Endothelial cell of umbilical vein (primary cell): ENCODE measurements around the gene NGEF.

Experiments used
- CTCF ChIP-seq, 2 donors: IDR thresholded peaks; 1 replicate in 1 of 2; 2 replicates in 1 of 2; pipeline ENCODE4 v1.5.1; 2011; ENCODE audit warnings: low read length in 2 of 2, mild to moderate bottlenecking in 2 of 2, moderate library complexity in 2 of 2, control low read depth in 1 of 2, inconsistent platforms in 1 of 2, low read depth in 1 of 2; ENCODE audit not compliant: insufficient read depth in 1 of 2; ENCODE audit errors: extremely low read depth in 1 of 2
- EZH2 ChIP-seq: IDR thresholded peaks from 2 replicates; pipeline ENCODE4 v1.6.1; 2012; ENCODE audit warnings: borderline replicate concordance, low read depth, mild to moderate bottlenecking, moderate library complexity, low read length, inconsistent platforms; ENCODE audit not compliant: severe bottlenecking
- FOS ChIP-seq: IDR thresholded peaks from 2 replicates; pipeline ENCODE4 v1.6.1; 2011; ENCODE audit warnings: mild to moderate bottlenecking, low read length, moderate library complexity, borderline replicate concordance; ENCODE audit not compliant: insufficient read depth
- GATA2 ChIP-seq: IDR thresholded peaks from 2 replicates; pipeline ENCODE4 v1.7.0; 2011; ENCODE audit warnings: low read depth, mild to moderate bottlenecking, moderate library complexity, mixed read lengths, low read length; ENCODE audit not compliant: insufficient read length, insufficient read depth
- JUN ChIP-seq: IDR thresholded peaks from 2 replicates; pipeline ENCODE4 v1.6.1; 2011; ENCODE audit warnings: borderline replicate concordance, low read depth; ENCODE audit not compliant: insufficient read length, insufficient read depth
- MAX ChIP-seq: IDR thresholded peaks from 2 replicates; pipeline ENCODE4 v1.6.1; 2011; ENCODE audit not compliant: insufficient read depth, insufficient read length
- MYC ChIP-seq: IDR thresholded peaks from one replicate; pipeline ENCODE4 v1.6.1; 2011; ENCODE audit warnings: mild to moderate bottlenecking, low read depth, low read length
- POLR2A ChIP-seq: IDR thresholded peaks from 2 replicates; pipeline ENCODE4 v1.6.1; 2012; ENCODE audit warnings: low read depth, mild to moderate bottlenecking, control low read depth, low read length
- POLR2AphosphoS5 ChIP-seq: IDR thresholded peaks from 2 replicates; pipeline ENCODE4 v1.6.1; 2012; ENCODE audit warnings: low read depth, mild to moderate bottlenecking, control low read depth, low read length, moderate library complexity; ENCODE audit not compliant: insufficient read depth

DNA sequence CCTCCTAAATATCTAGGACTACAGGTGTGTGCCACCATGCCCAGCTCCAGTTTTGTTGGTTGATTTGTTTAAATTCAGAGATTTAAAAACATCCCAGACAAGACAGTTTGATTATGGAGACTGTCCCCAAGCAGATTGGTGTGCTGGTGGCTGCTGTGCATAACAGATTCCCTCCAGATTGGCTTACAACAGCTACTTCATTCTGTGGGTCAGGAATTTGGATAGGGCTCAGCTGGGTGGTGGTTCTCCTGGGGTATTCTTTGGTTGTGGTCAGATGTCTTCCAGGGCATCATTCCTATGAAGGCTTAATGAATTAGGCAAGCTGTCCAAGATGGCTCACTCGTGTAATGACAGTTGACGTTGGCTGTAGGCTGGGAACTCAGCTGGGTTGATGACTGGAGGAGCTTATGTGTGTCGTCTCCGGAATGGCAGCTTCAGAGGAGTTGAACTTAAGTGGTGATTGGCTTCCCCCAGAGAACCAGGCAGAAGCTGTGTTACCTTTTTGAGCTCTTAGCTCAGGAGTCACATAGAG lies 153.6 kb downstream of the NGEF start:
- TF ChIP-seq POLR2A (no peak), EZH2 (no peak), CTCF (IDR thresholded peaks at IDR 0.05; ENCODE audit: extremely low read depth in 1 of 2, insufficient read depth in 1 of 2, low read depth in 1 of 2, low read length in 2 of 2) (no peak), JUN (no peak), POLR2AphosphoS5 (no peak), MYC (no peak), FOS (no peak), MAX (no peak), GATA2 (no peak)
